MM.1S (cell line): ENCODE results near the gene MMP21.

Experiments
- DNase-seq: peaks from one replicate; pipeline ENCODE4 v3.0.0-alpha.2; 2015
- H2AFZ ChIP-seq: fragments of 300-600 bp; sonication (generic); 2 replicates; pipeline ENCODE4 v1.6.0; 2016; ENCODE audit warnings: antibody characterized with exemption, low read length
- H3F3A ChIP-seq: fragments of 300-600 bp; sonication (generic); 2 replicates; pipeline ENCODE4 v1.6.1; 2016; ENCODE audit warnings: mild to moderate bottlenecking, antibody characterized with exemption, low read length, moderate library complexity, mixed read lengths; ENCODE audit not compliant: insufficient read depth
- H3K27ac ChIP-seq: fragments of 300-600 bp; sonication (generic); 2 replicates; pipeline ENCODE4 v1.5.1; 2016; ENCODE audit warnings: mild to moderate bottlenecking, low read length
- H3K27me3 ChIP-seq: fragments of 300-600 bp; sonication (generic); replicated peaks from 2 replicates; pipeline ENCODE4 v1.6.0; 2016; ENCODE audit warnings: low read length; ENCODE audit not compliant: insufficient read depth
- H3K36me3 ChIP-seq: fragments of 300-600 bp; sonication (generic); replicated peaks from 2 replicates; pipeline ENCODE4 v1.6.1; 2016; ENCODE audit warnings: mild to moderate bottlenecking, low read length, mixed read lengths; ENCODE audit not compliant: insufficient read depth
- H3K4me1 ChIP-seq: fragments of 300-600 bp; sonication (generic); 2 replicates; pipeline ENCODE4 v1.6.1; 2016; ENCODE audit warnings: low read length, mixed read lengths
- H3K4me2 ChIP-seq: fragments of 300-600 bp; sonication (generic); 2 replicates; pipeline ENCODE4 v1.6.0; 2016; ENCODE audit warnings: low read depth, low read length
- H3K4me3 ChIP-seq: fragments of 300-600 bp; sonication (generic); 2 replicates; pipeline ENCODE4 v1.5.1; 2016; ENCODE audit warnings: low read length, mixed read lengths
- H3K79me2 ChIP-seq: fragments of 300-600 bp; sonication (generic); 2 replicates; pipeline ENCODE4 v1.6.1; 2016; ENCODE audit warnings: mixed run types, low read length, mixed read lengths
- H3K9ac ChIP-seq: fragments of 300-600 bp; sonication (generic); 2 replicates; pipeline ENCODE4 v1.6.1; 2016; ENCODE audit warnings: low read length, mixed read lengths
- H3K9me2 ChIP-seq: fragments of 300-600 bp; sonication (generic); replicated peaks from 2 replicates; pipeline ENCODE4 v1.6.1; 2016; ENCODE audit warnings: mild to moderate bottlenecking, low read length, mixed read lengths; ENCODE audit not compliant: insufficient read depth
- H3K9me3 ChIP-seq: fragments of 300-600 bp; sonication (generic); replicated peaks from 2 replicates; pipeline ENCODE4 v1.6.1; 2016; ENCODE audit warnings: mild to moderate bottlenecking, low read length, mixed read lengths; ENCODE audit not compliant: insufficient read depth
- H4K20me1 ChIP-seq: fragments of 300-600 bp; sonication (generic); 2 replicates; pipeline ENCODE4 v1.6.1; 2016; ENCODE audit warnings: mild to moderate bottlenecking, low read length, moderate library complexity, mixed read lengths; ENCODE audit not compliant: insufficient read depth
- CTCF ChIP-seq: fragments of 300-600 bp; sonication (generic); IDR thresholded peaks from 2 replicates; pipeline ENCODE4 v1.5.1; 2016; ENCODE audit warnings: antibody characterized with exemption, low read length, mixed read lengths
- EZH2 ChIP-seq: fragments of 300-600 bp; sonication (generic); optimal IDR thresholded peaks from 2 replicates; pipeline ENCODE3; 2017; ENCODE audit warnings: low read depth, mild to moderate bottlenecking, antibody characterized with exemption, low read length, mixed read lengths
- EZH2phosphoT487 ChIP-seq: fragments of 300-600 bp; sonication (generic); IDR thresholded peaks from 2 replicates; pipeline ENCODE4 v1.6.1; 2018; ENCODE audit warnings: antibody characterized with exemption, low read length

Gene MMP21

GRCh38 chr10:125785791-125786190, 10.2 kb upstream of the MMP21 start:
- Histone ChIP-seq H3K4me2 (no peak overlapping the region), H3K4me3 (no peak overlapping the region), H3K36me3 (no peaks in the 10 kb centered on the region; the same call in 1 of the 2 replicates), H2AFZ (no peak overlapping the region), H3K27ac (no peak overlapping the region), H3K79me2 (no peaks in the 10 kb centered on the region), H3F3A (no peaks in the 10 kb centered on the region), H4K20me1 (no peaks in the 10 kb centered on the region), H3K27me3 (no peaks in the 10 kb centered on the region), H3K9me3 (no peaks in the 10 kb centered on the region), H3K9ac (no peak overlapping the region), H3K9me2 (no peaks in the 10 kb centered on the region), H3K4me1 (peaks cover 21% of the 10 kb centered on the region)
- no peak for TF ChIP-seq EZH2phosphoT487
- no peak for TF ChIP-seq CTCF
- no peak for TF ChIP-seq EZH2
- DNase-seq, result no peak

- Histone ChIP-seq H3K36me3 (no peaks in the 10 kb centered on the region; the same call in 1 of the 2 replicates), H3K9me3 (no peaks in the 10 kb centered on the region), H3K9ac (no peak overlapping the region), H4K20me1 (no peaks in the 10 kb centered on the region), H3F3A (no peaks in the 10 kb centered on the region), H3K4me1 (peaks cover 20% of the 10 kb centered on the region), H3K9me2 (no peaks in the 10 kb centered on the region), H3K4me2 (peak overlapping the region; percentile 34; the same call in 1 of the 2 replicates), H2AFZ (no peak overlapping the region), H3K27me3 (no peaks in the 10 kb centered on the region), H3K4me3 (no peak overlapping the region), H3K79me2 (no peaks in the 10 kb centered on the region), H3K27ac (peak overlapping the region; percentile 36; the same call in 1 of the 2 replicates)
- DNase-seq, result peak; percentile 61
- TF ChIP-seq EZH2 (no peak), CTCF (peak; percentile 6; the same call in 1 of the 2 replicates)
Measured at GRCh38 chr10:125783957-125784356, 8.3 kb upstream of the MMP21 start.

GRCh38 chr10:125783408-125783807, 7.8 kb upstream of the MMP21 start:
- H3K36me3 ChIP-seq, result no peaks in the 10 kb centered on the region
- peaks cover 14% of the 10 kb centered on the region for H3K4me1 ChIP-seq
- H2AFZ ChIP-seq, result no peak overlapping the region
- no peaks in the 10 kb centered on the region for H3K27me3 ChIP-seq
- H3K9me2 ChIP-seq, result no peaks in the 10 kb centered on the region
- H3K4me3 ChIP-seq, result no peak overlapping the region
- H3K4me2 ChIP-seq, result no peak overlapping the region
- no peak overlapping the region for H3K9ac ChIP-seq
- H3F3A ChIP-seq, result no peaks in the 10 kb centered on the region
- no peaks in the 10 kb centered on the region for H4K20me1 ChIP-seq
- TF ChIP-seq CTCF, result no peak
- TF ChIP-seq EZH2, result no peak
- TF ChIP-seq EZH2phosphoT487, result no peak
- H3K27ac ChIP-seq, result peak overlapping the region; percentile 36; the same call in 1 of the 2 replicates
- no peak for DNase-seq
- no peaks in the 10 kb centered on the region for H3K79me2 ChIP-seq
- no peaks in the 10 kb centered on the region for H3K9me3 ChIP-seq
